ENCODE data around the gene CLDN4.

DNA sequence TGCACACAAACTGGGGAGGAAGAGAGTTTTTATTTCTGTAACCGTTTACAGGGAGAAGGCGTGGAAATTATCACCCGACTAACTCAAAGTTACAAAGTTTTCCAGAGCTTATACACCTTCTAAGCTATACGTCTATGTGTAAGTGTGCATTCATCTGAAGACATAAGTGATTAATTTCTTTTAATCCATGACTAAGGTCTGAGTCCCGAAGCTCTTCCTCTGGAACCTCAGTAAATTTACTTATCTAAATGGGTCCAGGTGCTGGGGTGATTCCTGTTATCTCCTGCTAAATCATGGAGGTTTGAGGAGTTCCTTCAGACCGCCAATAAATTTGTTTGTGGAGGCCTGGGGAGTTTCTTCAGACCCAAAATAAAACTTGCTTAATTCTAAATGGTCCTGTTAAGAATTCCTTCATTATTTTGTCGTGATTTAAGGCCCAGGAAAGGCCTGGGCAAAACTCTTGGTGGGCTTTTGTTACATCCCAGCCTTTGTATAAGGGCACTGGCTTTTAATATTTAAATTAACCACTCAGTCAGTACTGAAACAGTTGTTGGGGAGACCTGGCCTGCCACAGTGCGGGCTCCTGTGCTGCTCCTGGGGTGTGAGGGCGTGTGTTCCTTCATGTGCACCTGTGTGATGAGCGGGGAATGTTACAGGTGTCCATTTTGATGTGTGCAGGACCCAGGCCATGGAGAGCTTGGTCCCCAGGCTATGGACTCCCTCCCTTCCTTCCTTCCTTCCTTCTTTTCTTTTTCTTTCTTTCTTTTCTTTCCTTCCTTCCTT lies 17.3 kb downstream of the CLDN4 start:
- no peak for TF ChIP-seq POLR2A (IDR thresholded peaks at IDR 0.05; ENCODE audit: low read depth, low read length)
- no peak for TF ChIP-seq POLR2AphosphoS5 (IDR thresholded peaks at IDR 0.05; ENCODE audit: low read depth, low read length)
- TF ChIP-seq POU2F2 (IDR thresholded peaks at IDR 0.05; ENCODE audit: low read depth, low read length): no peak
- no peak for TF ChIP-seq TAF1 (IDR thresholded peaks at IDR 0.05; ENCODE audit: low read depth, low read length)
